Measurements from ENCODE around the gene DNAJC22. TPM values are rescaled to one million over a fixed set of nuclear protein-coding genes. Genes with fewer than 3 reads are reported as not detected.

Gene DNAJC22
- total and polyA plus RNA-seq, 9 of the 15 experiments (the other 6 are each of a cell fraction or from before 2014, with no cell fraction given), result 0.10 to 1.2 (median 0.47) TPM

DNA sequence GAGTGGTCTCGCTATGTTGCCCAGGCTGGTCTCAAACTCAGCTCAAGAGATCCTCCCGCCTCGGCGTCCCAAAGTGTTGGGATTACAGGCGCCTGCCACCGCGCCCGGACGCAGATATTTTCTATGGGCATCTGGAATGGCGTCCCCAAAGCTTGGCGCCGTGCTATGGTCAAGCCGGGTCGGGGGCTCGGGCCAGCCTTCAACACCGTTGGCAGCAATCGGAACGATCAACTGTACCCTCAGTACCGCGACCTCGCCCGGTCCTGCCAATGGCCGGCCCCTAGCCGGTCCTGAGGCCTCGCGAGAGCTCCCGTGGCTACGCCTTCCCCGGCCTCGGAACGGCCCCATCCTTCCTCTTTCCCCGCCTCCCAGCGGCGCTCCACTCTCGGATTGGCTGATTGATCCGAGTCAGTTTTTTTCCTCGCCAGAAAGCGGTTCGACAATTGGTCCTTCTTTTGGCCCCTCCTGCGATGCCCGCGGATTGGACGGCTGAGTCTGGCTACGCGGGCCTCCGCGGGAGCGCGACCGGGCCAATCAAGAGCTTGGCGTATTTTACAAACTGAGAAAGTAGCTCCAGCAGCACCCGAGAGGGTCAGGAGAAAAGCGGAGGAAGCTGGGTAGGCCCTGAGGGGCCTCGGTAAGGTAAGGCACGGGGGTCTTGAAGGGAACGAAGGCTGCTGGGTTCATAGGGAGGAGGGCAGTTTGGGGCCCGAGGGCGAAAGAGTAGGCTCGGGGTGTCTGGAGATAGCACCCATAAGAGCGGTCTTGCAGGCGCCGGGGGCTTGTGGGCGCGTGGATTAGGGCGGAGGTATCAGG lies 23.8 kb upstream of the DNAJC22 start, which contains the start of gene TROAP (continued):
- TF ChIP-seq CUX1 (CRISPR knock-in tag; IDR thresholded peaks at IDR 0.05) (no peak), PREB (CRISPR knock-in tag; IDR thresholded peaks at IDR 0.05) (no peak), CREB3 (tag; conservative IDR thresholded peaks at IDR 0.05; ENCODE audit: low read depth) (no peak), LCOR (CRISPR knock-in tag; IDR thresholded peaks at IDR 0.05) (peak; percentile 72; the same call in 1 of the 2 replicates), YY1 (IDR thresholded peaks at IDR 0.05; ENCODE audit: borderline replicate concordance in 1 of 3, control insufficient read depth in 1 of 3, extremely low read depth in 1 of 3, insufficient read depth in 3 of 3, insufficient read length in 1 of 3, insufficient replicate concordance in 2 of 3, low read depth in 1 of 3, low read length in 2 of 3) (peak; percentile 55 to 94 (median 88)), NFXL1 (CRISPR knock-in tag; IDR thresholded peaks at IDR 0.05) (no peak), ZNF124 (CRISPR knock-in tag; IDR thresholded peaks at IDR 0.05) (no peak), ZNF165 (CRISPR knock-in tag; IDR thresholded peaks at IDR 0.05; ENCODE audit: borderline replicate concordance) (no peak)
- TF ChIP-seq, protein P1, sequence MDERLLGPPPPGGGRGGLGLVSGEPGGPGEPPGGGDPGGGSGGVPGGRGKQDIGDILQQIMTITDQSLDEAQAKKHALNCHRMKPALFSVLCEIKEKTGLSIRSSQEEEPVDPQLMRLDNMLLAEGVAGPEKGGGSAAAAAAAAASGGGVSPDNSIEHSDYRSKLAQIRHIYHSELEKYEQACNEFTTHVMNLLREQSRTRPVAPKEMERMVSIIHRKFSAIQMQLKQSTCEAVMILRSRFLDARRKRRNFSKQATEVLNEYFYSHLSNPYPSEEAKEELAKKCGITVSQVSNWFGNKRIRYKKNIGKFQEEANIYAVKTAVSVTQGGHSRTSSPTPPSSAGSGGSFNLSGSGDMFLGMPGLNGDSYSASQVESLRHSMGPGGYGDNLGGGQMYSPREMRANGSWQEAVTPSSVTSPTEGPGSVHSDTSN (CRISPR knock-in tag; IDR thresholded peaks at IDR 0.05; ENCODE audit: low read depth), result no peak
- TF ChIP-seq, protein P1 (tag; conservative IDR thresholded peaks at IDR 0.05; ENCODE audit: low read depth), result no peak
- TF ChIP-seq, protein P2, sequence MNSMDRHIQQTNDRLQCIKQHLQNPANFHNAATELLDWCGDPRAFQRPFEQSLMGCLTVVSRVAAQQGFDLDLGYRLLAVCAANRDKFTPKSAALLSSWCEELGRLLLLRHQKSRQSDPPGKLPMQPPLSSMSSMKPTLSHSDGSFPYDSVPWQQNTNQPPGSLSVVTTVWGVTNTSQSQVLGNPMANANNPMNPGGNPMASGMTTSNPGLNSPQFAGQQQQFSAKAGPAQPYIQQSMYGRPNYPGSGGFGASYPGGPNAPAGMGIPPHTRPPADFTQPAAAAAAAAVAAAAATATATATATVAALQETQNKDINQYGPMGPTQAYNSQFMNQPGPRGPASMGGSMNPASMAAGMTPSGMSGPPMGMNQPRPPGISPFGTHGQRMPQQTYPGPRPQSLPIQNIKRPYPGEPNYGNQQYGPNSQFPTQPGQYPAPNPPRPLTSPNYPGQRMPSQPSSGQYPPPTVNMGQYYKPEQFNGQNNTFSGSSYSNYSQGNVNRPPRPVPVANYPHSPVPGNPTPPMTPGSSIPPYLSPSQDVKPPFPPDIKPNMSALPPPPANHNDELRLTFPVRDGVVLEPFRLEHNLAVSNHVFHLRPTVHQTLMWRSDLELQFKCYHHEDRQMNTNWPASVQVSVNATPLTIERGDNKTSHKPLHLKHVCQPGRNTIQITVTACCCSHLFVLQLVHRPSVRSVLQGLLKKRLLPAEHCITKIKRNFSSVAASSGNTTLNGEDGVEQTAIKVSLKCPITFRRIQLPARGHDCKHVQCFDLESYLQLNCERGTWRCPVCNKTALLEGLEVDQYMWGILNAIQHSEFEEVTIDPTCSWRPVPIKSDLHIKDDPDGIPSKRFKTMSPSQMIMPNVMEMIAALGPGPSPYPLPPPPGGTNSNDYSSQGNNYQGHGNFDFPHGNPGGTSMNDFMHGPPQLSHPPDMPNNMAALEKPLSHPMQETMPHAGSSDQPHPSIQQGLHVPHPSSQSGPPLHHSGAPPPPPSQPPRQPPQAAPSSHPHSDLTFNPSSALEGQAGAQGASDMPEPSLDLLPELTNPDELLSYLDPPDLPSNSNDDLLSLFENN (IDR thresholded peaks at IDR 0.05; ENCODE audit: low read depth in 2 of 2, low read length in 2 of 2), result no peak
